ENCODE results near the gene TPPP2. TPM values are rescaled to one million over a fixed set of nuclear protein-coding genes. Genes with fewer than 3 reads are reported as not detected.

TPPP2 gene
- total RNA-seq, 1 donor from 2014 or later, result not detected

- POLR2A ChIA-PET, result no interaction called here
- H3K36me3 Mint-ChIP-seq (ENCODE audit: low read depth), result peaks cover 30% of the 10 kb centered on the region
- CTCF ChIA-PET, result interaction anchor here (1.0 to 1.6 kb wide), 2 partner anchors 18 to 26 kb away, joined by 3 to 8 read pairs; no protein-coding TSS in a partner anchor
- TF ChIP-seq, protein P1, sequence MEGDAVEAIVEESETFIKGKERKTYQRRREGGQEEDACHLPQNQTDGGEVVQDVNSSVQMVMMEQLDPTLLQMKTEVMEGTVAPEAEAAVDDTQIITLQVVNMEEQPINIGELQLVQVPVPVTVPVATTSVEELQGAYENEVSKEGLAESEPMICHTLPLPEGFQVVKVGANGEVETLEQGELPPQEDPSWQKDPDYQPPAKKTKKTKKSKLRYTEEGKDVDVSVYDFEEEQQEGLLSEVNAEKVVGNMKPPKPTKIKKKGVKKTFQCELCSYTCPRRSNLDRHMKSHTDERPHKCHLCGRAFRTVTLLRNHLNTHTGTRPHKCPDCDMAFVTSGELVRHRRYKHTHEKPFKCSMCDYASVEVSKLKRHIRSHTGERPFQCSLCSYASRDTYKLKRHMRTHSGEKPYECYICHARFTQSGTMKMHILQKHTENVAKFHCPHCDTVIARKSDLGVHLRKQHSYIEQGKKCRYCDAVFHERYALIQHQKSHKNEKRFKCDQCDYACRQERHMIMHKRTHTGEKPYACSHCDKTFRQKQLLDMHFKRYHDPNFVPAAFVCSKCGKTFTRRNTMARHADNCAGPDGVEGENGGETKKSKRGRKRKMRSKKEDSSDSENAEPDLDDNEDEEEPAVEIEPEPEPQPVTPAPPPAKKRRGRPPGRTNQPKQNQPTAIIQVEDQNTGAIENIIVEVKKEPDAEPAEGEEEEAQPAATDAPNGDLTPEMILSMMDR (IDR thresholded peaks at IDR 0.05), result no peak
- intact Hi-C loops (cut with micrococcal nuclease), result loop anchor here (1.0 kb wide), 3 partner anchors 18 to 646 kb away; partner anchors contain the start of gene PARP2
- DNase-seq, result no peak
- H3K27me3 Mint-ChIP-seq, result no peaks in the 10 kb centered on the region
- peaks cover 31% of the 10 kb centered on the region for H3K4me1 Mint-ChIP-seq
- no peak overlapping the region for H3K27ac Mint-ChIP-seq
- H3K4me3 Mint-ChIP-seq, result peak overlapping the region; percentile 52
- H3K9me3 Mint-ChIP-seq, result no peaks in the 10 kb centered on the region
- ATAC-seq (ENCODE audit: low read depth), result no peak
These were observed 41.1 kb upstream of the TPPP2 start for GRCh38 chr14:20988717-20989470.

GRCh38 chr14:20989471-20989786 is 40.6 kb upstream of the TPPP2 start:
- Mint-ChIP-seq H3K9me3 (no peaks in the 10 kb centered on the region), H3K27ac (peak overlapping the region; percentile 89), H3K36me3 (ENCODE audit: low read depth) (peaks cover 36% of the 10 kb centered on the region), H3K4me3 (peak overlapping the region; percentile 94), H3K4me1 (peaks cover 31% of the 10 kb centered on the region), H3K27me3 (no peaks in the 10 kb centered on the region)
- DNase-seq, result no peak
- TF ChIP-seq, protein P1 (IDR thresholded peaks at IDR 0.05), result no peak
- intact Hi-C loops (cut with micrococcal nuclease), result loop anchor here (1.0 kb wide), 3 partner anchors 18 to 646 kb away; partner anchors contain the start of gene PARP2
- ChIA-PET CTCF (interaction anchor here (1.0 to 1.6 kb wide), 2 partner anchors 19 to 25 kb away, joined by 3 to 8 read pairs; no protein-coding TSS in a partner anchor), POLR2A (no interaction called here)
- no peak for ATAC-seq (ENCODE audit: low read depth)

DNA sequence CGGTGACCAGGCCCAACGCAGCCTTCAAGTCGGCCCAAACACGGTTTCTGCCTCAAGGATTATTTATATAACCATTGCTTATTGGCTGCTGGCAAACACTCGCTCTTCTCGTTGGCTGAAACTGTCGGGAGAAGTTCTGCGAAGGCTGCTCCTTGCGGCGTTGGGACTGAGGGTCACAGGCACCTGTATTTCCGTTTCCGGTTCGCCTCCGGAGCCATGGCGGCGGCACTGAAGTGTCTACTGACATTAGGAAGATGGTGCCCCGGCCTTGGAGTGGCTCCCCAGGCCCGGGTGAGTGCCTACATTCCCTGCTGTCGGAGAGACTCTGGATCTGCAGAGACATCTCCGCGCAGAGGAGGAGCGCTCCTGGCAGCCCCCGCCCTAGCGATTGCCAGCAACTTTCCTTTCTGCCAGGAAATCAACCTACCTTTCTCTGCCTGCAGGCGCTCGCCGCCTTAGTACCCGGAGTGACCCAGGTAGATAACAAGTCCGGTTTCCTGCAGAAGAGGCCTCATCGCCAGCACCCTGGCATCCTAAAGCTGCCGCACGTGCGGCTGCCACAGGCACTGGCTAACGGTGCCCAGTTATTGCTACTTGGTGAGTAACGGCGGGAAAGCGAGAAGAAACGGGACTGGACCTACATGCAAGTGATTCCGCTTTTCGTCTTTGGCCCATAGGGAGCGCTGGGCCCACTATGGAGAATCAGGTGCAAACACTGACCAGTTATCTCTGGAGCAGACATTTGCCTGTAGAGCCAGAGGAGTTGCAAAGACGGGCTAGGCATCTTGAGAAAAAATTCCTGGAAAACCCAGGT is 40.0 kb upstream of the TPPP2 start, which contains the start of gene METTL17:
Gene METTL17, plus strand, starts transcription at position 194 of the 814 bp plus-strand sequence. Its CDS starts 23 bp downstream, at position 217.
- ChIA-PET POLR2A (no interaction called here), CTCF (interaction anchor here (1.0 to 1.6 kb wide), 2 partner anchors 19 to 25 kb away, joined by 3 to 8 read pairs; no protein-coding TSS in a partner anchor)
- Mint-ChIP-seq H3K4me3 (peak within 1 kb of the TSS; percentile 94), H3K27me3 (no peaks in the 10 kb centered on the region), H3K36me3 (ENCODE audit: low read depth) (peaks cover 41% of the 10 kb centered on the region), H3K4me1 (peaks cover 31% of the 10 kb centered on the region), H3K27ac (peak within 1 kb of the TSS; percentile 89), H3K9me3 (no peaks in the 10 kb centered on the region)
- peak; percentile 97 for ATAC-seq (ENCODE audit: low read depth)
- intact Hi-C loops (cut with micrococcal nuclease), result loop anchor here (1.0 kb wide), 3 partner anchors 19 to 647 kb away; partner anchors contain the start of gene PARP2
- DNase-seq, result peak; percentile 68
- TF ChIP-seq, protein P1 (IDR thresholded peaks at IDR 0.05), result no peak

DNA sequence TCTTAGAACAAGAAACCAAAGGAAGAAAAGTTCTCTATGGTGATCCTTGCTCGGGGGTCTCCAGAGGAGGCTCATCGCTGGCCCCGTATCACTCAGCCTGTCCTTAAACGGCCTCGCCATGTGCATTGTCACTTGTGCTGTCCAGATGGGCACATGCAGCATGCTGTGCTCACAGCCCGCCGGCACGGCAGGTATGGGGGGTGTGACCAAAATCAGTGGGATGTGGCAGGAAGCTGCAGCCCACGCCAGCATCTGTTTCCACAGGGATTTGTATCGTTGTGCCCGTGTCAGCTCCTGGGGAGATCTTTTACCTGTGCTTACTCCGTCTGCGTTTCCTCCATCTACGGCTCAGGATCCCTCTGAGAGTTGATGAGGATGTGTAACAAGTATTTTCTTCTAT is 33.5 kb upstream of the TPPP2 start:
- no peak for ATAC-seq (ENCODE audit: low read depth)
- H3K36me3 Mint-ChIP-seq (ENCODE audit: low read depth), result peaks cover 60% of the 10 kb centered on the region
- intact Hi-C loops (cut with micrococcal nuclease), result no loop called here
- ChIA-PET POLR2A (interaction anchor here (0.6 kb wide), 1 partner anchor 480 kb away, joined by 4 read pairs; the partner anchor contains the start of genes RAB2B and TOX4), CTCF (interaction anchor here (1.0 to 1.4 kb wide), 2 partner anchors 18 to 96 kb away, joined by 3 read pairs; no protein-coding TSS in a partner anchor)
- TF ChIP-seq, protein P1 (IDR thresholded peaks at IDR 0.05), result no peak
- H3K4me1 Mint-ChIP-seq, result peaks cover 5% of the 10 kb centered on the region
- H3K27ac Mint-ChIP-seq, result no peak overlapping the region
- H3K27me3 Mint-ChIP-seq, result no peaks in the 10 kb centered on the region
- no peak for DNase-seq
- no peaks in the 10 kb centered on the region for H3K9me3 Mint-ChIP-seq
- H3K4me3 Mint-ChIP-seq, result no peak overlapping the region

Data from activated B cell treated with CpG ODN at 0.5 μM for 24 hours (primary cell).